AML-193 (cell line): ENCODE results near the gene PDE4B.
A peak's percentile ranks its signal among the peaks of the same experiment; 100 is the strongest.
"Not testable (repeated sequence)": the region's sequence is repeated elsewhere in the genome, so short reads cannot be mapped to it uniquely, and the experiment has no call there.

Experiments
- DNase-seq, 2 experiments: peaks; one replicate each; lab custom pipeline; 2025; lab: John Stamatoyannopoulos, UW

The PDE4B gene

DNA sequence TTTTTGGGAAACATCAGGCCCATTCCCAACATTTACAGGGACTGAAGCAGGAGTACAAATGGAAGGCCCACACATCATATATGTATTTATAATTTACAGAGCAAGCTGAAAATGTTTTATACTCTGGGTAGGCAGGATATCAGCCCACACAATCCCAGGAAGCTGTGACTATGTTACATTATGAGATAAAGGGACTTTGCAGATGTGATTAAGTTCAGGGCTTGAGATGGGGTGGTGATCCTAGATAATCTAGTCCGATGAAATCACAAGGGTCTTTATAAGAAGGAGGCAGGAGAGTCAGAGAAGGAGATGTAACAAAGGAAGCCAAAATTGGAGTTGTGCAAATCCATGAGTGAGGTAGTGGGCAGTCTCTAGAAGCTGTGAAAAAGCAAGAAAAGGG lies 160.5 kb downstream of the PDE4B start:
- no peak for DNase-seq

GRCh38 chr1:65955071-65955470 lies 162.4 kb downstream of the PDE4B start:
- DNase-seq, result no peak

GRCh38 chr1:65955503-65955902 lies 162.8 kb downstream of the PDE4B start:
- DNase-seq, result no peak

DNA sequence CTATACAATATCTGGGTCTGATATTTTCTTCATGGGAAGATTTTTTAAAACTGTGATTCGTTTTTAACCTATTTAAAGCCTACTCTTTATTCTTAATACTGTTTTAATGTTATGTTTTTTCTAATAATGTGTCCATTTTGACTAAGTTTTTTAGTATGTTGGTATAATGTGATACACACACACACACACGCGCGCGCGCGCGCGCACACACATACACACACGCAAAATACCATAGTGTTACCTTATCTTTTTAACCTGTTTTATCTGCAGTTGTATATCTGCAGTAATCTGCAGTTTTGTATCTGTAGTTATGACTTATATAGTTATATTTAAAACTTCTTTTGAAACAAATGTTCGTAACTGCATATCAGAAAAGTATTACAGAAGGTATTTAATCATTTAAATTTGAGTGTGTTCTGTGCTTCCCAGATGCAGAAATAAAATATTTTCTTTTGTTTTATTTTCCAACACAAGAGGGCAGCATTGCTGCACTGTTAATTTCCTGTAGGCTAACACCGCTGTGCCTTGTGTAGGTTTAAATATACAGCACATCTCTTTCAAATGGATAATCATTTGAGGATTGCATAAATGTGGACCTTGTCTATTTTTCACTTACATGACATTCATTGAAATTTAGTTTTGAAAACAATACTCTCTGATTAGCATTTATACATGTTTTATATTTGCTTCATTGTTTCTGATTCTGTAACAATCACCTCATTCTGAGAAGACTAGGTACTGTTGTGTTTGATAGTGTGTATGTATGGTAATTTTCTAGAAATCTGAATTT lies 166.1 kb downstream of the PDE4B start:
- peak; percentile 38 to 56 for DNase-seq

GRCh38 chr1:65959896-65960567 lies 167.3 kb downstream of the PDE4B start:
- DNase-seq, result no peak

DNA sequence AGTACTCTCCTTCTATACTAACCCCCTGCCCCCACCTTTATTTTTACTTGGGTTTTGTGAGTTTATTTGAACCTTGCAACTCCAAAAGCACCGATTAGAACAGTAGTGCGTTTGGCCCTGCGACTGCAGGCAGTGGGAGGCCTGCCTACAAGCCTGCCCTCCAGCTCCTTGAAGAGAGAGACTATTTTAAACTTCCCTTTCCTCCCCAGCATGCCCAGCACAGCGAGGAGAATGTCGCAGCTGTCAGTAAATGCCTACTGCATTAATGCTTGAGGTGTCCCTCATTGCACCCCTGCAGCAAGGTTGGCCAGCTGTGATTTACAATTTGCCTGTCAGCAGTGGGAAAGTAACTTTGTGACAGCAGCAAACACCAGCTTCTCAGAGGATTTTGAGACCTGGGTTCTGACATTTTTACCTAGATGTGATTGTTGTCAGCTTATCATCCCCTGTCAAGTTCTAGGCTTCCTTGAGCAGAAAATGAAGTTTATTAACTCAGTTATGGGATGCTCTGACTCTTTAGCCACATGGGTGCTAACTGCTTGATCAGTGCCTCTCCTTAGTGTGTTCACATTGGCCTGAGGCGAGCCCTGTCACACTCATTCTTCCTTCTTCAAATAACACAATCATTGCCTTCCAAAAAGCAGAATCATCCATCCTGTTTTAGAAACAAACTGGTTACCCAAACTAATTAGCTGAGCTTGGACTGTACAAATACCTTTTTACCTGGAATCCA lies 170.6 kb downstream of the PDE4B start:
- DNase-seq, result no peak

- DNase-seq, result no peak
These were observed 171.4 kb downstream of the PDE4B start for GRCh38 chr1:65964123-65964522.

DNA sequence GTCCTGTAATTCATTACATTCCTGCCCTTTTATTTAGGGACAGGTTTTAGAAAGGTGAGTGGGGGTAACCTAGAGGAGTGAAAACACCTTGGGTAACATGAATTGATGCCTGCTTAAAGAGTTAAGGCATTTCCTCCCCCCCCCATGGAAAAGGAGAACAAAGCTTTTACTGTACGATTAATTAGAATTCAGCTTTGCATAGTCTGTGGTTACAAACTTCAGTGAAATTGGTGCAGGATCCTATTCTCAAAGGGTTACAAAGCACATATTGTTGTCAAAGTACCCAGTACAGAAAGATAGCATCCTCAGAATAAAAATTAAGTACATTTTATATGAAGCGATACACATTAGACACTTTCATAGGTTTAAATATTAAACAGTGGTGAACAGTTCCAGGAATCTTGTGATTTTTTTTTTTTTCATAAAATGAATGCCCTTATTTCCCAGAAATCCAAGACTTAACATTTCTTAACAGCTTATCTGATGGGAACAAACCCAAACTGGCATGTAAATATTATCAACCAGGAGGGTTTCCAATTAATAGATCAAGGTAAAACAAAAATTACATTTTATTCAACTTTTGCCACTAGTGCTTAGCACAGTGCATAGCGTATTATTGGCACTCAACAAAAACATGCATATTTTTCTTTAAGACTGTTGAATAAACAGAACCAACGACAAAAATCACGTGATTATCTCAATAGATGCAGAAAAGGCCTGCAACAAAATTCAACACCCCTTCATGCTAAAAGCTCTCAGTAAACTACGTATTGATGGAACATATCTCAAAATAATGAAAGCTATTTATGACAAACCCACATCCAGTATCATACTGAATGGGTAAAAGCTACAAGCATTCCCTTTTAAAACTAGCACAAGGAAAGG lies 172.7 kb downstream of the PDE4B start:
- DNase-seq, result no peak

GRCh38 chr1:65967492-65967891 lies 174.8 kb downstream of the PDE4B start:
- DNase-seq, result not testable (repeated sequence)

GRCh38 chr1:65971547-65971946 lies 178.9 kb downstream of the PDE4B start:
- no peak for DNase-seq

- no peak for DNase-seq
These were observed 183.0 kb downstream of the PDE4B start for GRCh38 chr1:65975708-65976107.

- no peak for DNase-seq
These were observed 186.7 kb downstream of the PDE4B start for GRCh38 chr1:65979136-65980044.

GRCh38 chr1:65980237-65980636 lies 187.5 kb downstream of the PDE4B start:
- DNase-seq, result no peak

- no peak for DNase-seq
These were observed 190.8 kb downstream of the PDE4B start for GRCh38 chr1:65983500-65983899.

DNA sequence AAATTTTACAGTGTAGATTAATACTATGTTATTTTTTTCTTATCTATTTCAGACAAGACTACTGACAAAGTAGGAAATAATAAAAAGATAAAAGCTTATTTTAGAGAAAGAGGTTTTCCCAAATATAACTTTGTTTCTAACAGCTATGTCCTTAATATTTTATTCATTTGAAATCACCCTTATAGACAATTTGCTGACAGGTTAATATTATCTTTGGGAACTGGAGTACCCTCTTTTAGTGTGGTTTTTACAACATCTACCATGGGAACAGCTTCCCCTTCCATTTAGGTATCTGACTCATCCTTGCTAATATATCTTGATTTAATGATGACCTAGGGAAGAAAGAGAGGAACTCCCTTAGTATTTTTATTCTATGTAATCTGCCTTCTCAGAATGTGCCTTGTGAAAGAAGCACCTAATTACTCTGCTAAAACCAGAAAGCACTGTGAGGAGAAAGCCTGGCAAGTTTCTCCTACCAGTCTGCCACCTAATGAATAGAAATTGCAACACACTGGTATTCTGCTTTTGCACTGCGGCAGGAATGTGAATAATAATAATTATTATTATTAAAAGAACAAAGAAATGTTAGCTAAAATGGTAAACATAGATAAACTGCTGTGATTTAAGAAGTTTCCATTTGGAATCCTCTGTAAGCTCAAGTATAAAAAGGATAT lies 192.8 kb downstream of the PDE4B start:
- DNase-seq, result no peak

DNA sequence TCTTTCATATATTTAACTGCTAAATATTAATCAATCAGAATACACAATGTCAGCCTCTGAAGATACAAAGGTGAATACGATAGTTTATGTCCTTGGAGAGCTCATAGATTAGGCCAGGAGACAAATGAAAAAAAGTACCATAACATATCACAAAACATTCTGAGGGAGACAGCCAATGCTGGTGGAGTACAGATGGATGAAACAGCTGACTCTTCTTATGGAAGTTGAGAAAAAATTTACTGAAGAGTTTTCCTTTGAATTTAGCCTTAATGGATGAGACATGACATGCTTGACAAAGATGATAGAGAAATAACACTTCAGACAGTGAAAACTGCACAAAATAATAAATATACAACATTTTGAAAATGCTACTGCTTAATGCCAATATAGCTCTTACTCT lies 193.5 kb downstream of the PDE4B start:
- DNase-seq, result no peak

DNA sequence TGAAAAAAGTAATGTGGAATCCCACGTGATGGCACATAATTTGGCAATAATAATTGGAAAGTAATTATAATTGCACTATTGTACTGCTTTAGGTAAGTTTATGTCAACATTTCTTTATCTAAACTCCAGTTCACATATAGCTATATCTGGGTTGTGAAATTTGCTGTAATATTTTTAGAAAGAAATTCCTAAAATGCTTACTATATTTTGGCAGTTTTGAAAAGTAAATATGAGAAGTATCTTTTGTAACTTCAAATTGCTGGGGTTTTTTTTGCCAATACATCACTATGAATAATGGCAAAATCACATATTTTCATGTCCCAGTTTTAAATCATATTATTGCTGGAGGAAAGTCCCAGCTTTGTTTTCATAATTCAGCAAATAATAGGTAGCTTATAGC lies 197.5 kb downstream of the PDE4B start:
- no peak for DNase-seq

DNA sequence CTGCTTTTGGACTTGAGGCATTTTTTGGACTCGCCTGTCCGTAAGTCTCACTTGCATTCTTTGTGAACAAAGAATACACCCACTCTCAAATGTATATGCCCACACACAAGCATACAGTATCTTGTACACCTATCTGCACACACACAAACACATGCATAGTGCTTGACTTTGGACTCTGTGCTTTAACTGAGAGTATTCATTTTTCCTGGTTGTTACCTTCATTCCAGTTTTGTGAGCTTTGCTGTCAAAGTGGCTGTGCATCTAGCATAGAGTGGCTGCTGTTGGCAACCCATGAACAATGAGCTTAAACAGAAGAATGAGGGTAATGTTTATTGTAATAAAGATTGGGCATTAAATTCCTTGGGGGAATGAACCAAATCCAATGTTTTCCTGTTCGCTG lies 199.0 kb downstream of the PDE4B start:
- no peak for DNase-seq

DNA sequence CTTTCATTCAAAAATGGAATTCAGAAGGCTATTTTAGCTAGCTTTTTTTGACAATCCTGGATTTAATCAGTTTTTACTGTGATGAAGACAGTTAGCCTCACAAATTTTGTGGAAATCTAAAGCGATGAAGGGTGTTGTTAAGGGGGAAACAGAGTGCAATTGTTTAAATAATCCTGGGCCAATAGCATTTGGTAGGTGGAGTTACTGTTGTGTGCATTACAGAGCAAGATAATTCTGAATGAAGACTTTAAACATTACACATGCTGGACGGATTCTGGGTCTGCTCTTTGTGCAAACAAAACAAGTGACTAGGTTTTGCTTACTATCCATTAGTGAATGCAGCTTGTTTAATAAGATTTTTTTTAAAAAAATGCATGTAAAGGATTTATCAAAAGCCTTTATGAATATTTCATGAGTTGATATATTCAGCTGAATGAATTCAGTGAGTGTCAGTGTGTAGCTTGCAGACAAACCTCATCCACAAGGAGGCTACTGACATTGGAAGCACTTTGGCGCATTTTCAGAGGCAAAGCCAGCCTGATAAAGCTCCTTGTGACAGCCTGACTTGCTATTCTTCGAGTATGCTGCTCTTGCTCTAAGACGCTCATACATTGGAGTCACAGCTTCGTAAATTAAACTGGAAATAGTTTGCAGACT lies 199.6 kb downstream of the PDE4B start:
- DNase-seq, result no peak

GRCh38 chr1:65992831-65993271 lies 200.2 kb downstream of the PDE4B start:
- DNase-seq, result no peak
